Daoy (cell line): ENCODE results near the gene PAK1. TPM values are rescaled to one million over a fixed set of nuclear protein-coding genes. Genes with fewer than 3 reads are reported as not detected.
"Not testable (repeated sequence)": the region's sequence is repeated elsewhere in the genome, so short reads cannot be mapped to it uniquely, and the experiment has no call there.

Source experiments
- DNase-seq: peaks from one replicate; pipeline ENCODE4 v3.0.0-alpha.2; 2015; ENCODE audit warnings: low read depth
- total RNA-seq: library from RNA; depleted of rRNA; stranded (reverse); fragments of >200 nt; shearing (Covaris generic); gene quantifications from 2 replicates; pipeline ENCODE4 v1.2.3, GENCODE V29; 2014

The PAK1 gene
- total RNA-seq, 1 experiment from 2014 or later = 21.9 TPM

DNA sequence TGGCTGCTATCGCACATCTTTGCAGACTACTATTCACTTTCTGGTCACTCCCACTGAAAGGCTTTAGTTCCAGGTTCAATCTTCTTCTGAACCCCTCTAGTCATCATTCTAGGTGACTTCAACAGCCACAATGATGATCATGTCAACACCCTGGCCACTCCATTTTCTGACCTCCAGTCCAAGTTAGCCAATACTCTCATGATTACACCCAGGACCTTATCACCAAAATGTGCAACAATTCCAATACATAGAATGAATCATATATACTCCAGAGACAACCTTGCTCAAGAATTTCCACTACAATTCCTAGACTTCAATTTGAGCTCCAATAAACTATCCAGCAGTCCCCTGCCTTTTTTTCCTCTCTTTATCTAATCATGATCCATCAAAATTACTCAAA lies 70.7 kb downstream of the PAK1 start:
- DNase-seq = no peak

DNA sequence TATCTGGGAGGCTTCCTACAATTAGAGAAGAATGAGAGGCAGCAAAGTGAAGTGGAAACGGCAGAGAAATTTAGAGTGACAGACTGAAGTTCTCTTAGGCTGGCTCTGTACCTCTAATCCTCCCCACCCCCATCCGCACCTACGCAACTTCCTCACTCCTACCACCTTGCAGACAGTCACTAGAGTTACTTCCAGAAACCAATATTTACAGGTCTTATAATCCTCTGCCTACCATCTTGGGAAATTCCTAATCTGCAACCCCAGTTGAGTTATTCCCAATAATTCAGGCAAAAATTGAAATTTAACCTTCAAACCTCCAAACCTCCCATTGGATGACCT lies 71.7 kb downstream of the PAK1 start:
- no peak for DNase-seq

DNA sequence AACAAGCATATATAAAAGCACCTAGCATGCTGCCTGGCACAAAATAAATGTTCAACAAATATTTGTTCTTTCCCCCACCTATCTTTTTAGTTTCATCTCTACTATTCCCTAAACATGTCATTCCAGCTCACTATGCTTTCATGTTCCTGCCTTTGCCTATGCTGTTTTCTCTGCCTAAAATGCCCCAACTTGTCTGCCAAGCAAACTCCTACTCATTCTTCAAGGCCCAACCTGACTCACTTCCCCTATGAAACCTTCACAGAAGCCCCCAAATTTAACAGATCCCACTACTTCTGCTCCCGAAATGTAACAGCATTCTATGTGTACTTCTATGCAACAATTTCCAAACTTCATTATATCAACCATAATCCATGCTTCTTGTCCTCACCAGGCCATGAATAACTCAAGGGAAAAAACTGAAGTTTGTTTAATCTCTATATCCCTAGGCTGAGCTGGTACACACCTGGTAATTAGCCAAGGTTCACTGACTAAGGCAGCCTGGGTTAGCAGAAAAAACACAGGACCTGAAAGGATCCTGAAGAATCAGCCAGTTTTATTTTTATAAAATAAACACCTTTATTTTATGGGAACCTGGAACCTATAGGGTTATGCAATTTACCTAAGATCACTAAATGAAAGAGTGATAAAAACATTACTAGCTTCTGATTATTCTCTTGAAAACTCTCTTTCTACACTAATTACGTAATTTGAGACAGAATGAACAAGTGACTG lies 72.2 kb downstream of the PAK1 start:
- DNase-seq = no peak

DNA sequence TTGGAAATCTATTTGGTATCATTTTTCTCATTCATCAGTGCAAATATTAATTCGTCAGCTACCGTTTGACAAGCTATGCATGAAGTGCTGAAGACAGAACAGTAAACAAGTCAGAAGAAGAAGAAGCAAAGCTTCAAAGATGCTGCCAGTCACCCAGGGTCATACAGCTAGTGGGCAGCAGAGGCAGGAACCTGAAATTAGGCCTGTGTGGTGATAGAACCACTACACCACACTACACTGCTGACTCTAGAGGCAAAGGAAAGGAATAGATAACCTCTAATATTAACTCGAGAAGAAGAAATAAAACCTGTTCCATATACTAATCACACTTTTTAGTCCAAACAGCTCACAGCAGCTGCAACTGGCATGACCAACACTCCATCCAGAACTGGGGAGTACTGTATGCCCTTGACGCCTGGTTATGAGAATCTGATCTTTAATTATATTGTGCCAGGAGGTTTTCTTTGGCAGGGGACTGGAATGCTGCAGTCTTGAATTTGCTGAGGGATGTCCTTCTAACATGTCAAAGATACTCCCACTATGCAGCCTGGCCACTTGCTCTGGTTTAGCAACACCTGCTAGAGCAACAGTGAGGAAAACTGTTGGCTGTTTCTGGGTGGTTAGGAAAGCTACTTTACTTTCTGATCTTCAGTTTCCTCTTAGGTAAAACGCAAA lies 73.0 kb downstream of the PAK1 start:
- no peak for DNase-seq

DNA sequence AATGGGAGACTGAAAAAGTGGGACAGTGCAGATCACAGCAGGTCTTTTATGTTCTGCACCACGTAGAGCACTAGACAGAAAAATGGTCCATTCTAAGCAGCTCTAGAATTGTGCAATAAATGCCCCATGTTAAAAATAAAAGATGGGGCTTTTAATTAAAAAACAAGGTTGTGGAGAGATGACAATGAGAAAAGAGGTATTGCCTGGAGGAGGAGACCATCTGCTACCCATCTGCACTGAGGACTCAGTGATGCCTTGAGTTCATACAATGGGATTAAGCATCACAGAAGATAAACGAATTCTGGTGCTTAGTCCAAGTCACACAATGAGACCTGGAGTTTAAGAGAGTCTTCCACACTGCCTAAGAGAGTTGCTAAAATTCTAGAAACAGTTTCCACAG lies 73.6 kb downstream of the PAK1 start:
- DNase-seq = no peak

DNA sequence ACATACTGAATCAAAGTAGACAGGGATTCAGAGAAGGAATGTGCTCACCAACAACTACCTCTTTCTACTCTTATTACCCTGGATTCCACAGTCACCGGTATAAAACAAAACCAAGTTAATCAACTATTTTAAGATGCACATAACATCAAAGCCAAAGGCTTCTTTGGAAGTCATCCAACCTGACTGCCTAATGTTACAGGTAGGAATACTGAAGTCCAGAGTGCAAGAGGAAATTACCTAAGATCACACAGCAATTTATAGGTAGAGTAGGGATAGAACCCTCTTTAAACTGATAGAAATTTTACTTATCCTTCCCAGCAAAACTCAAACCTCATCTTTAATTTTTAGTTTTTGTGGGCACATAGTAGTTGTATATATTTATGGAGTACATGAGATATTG lies 76.3 kb downstream of the PAK1 start:
- no peak for DNase-seq

DNA sequence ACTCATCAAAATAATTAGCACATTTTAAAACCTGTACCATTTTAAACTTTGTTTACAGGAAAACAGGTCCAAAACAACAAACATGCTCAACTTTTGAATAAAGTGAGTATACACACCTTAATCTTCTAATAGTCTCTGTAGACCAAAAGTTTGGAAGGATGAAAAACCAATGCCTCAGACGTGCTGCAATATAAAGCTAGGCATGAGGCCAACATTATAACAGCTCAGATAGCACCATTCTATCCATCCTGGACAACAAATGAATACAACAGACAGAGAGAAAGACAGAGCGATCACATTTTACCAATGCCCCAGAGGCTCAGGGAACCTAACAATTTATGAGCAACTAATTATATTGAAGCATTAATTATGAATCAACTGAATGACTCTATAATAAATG lies 77.0 kb downstream of the PAK1 start:
- DNase-seq = no peak

DNA sequence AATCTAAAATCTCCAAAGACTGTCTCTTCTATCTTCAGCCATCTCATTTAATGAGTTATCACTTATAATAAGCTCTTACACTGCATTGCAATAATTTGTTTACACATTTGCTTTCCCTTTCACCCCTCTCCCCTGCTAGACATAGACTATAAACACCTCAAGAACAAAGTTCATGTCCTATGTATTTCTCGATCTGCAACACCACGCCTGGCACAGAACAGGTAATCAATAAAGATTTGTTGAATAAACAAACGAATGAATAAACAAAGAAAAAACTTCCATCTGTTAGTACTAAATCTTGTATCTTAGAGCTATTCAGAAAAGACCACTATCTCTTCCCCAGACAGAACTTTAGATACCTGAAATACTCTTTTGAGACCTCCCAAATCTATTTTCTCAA lies 77.6 kb downstream of the PAK1 start:
- DNase-seq = no peak

DNA sequence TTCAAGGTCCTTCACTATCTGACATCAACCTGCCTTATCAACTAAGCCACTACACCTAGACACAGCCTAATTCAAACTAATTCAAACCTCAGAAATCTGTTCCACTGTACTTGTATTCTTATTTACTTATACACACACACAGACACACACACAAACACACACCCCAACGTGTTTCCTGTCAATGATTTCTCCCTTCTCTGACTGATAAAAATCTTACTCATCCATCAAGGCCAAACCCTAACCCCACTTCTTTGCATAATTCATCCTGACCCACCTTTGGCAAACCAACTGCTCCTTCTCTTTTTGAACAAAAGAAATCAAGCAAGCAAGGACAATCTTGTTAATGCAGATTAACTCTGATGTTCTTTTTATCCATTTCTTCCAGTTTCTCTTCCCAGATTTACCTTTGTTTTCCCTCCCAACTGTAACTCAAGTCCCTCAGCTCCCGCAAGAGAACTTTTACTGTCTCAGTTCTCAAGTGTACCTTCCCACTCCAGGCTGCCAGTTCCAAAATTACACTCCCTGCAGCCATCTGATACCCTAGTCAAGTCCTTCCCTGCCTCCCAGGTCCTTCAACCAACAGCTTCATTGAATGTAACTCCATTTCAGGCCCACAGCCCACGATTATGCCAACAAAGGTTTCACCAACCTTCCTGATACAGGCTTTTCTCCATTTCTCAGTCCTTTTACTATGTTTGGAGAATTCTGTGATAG lies 78.3 kb downstream of the PAK1 start:
- DNase-seq = no peak

DNA sequence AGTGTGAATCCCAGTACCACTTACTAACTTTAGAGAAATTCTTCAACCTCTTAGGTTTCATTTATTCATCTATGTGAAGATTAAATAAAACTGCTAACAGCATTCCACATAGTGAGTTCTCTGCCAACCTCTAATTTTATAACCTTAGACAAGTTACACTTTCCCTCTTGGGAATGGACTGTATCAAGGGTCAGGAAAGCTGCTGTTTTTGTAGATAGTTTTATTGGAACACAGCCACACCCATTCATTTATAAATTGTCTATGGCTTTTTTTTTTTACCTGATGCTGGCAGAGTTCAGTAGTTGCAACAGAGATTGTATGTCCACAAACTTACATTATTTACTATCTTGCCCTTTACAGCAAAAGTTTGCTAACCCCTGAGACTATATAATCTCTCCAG lies 81.1 kb downstream of the PAK1 start:
- DNase-seq = no peak

DNA sequence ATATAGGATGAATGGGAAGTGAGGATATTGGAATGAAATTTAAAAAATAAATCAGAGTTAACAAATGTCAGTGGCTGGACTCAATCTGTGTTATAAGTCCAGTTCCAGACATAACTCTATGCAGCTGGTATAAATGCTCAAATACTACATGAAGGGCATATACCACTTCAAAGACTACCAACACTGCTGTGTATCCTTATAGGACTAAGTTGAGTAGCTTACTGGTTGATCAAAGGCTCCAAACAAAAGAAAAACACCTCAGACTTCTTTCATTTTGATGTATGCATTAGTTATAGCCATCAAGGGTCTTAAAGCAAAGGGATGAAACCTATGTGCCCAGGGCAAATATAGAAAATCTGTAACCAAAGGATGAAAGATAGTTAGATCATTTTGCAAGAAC lies 86.2 kb downstream of the PAK1 start:
- no peak for DNase-seq

DNA sequence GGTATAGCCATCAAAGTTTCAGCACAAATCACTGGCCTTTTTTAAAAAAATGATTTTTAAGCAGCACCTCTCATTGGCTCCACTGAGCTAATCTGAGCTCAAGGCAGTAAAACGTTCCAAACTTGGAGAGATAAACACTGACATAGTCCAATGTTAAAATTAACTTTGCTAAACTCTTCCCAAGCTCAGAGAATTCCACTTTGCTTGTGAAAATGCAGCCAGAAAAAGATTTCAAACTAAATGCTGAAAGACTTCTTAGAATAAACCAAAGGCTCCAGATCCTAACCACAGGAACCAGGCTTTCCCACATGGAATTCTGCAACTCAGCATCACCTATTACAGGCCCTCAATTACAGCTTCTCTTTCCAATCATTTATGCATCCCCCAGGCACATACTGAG lies 87.7 kb downstream of the PAK1 start:
- DNase-seq = no peak

DNA sequence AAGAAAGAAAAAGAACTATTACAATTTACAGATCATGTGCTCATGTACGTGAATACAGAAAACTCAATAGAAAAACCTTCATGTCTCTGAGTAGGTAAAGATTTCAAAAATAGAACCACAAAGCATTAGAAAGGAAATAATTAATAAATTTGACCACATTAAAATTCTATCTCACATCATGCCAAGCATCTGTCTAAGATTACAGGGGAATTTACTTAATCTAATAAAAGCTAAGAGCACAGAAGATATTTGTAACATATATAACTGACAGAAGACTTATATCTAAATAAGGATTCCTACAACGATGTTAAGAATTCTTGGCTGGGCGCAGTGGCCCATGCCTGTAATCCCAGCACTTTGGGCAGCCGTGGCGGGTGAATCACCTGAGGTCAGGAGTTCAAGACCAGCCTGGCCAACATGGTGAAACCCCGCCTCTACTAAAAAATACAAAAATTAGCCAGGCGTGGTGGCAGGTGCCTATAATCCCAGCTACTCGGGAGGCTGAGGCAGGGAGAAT lies 88.6 kb downstream of the PAK1 start:
- DNase-seq = not testable (repeated sequence)

DNA sequence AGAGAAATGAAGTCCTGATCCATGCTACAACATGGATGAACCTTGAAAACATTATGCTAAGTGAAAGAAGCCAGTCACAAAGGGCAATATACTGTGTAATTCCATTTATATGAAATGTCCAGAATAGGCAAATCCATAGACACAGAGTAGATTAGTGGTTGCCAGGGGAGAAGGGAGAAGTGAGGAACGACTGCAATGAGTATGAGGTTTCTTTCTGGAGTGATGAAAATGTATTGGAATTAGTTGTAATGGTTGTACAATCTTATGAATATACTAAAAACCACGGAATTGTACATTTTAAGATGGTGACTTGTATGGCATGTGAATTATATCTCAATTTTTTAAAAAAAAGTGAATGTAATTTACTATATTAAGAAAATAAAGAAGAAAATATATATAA lies 89.3 kb downstream of the PAK1 start:
- no peak for DNase-seq

DNA sequence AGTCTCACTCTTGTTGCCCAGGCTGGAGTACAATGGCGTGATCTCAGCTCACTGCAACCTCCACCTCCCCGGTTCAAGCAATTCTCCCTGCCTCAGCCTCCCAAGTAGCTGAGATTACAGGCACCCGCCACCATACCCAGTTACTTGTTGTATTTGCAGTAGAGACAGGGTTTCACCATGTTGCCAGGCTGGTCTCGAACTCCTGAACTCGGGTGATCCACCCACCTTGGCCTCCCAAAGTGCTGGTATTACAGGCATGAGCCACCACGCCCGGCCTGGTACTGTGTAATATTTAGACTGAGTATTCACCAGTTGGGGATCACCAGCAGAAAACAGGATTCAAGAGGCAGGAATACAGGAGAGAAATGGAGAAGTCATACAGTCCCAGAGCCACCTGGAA lies 90.5 kb downstream of the PAK1 start:
- DNase-seq = not testable (repeated sequence)

DNA sequence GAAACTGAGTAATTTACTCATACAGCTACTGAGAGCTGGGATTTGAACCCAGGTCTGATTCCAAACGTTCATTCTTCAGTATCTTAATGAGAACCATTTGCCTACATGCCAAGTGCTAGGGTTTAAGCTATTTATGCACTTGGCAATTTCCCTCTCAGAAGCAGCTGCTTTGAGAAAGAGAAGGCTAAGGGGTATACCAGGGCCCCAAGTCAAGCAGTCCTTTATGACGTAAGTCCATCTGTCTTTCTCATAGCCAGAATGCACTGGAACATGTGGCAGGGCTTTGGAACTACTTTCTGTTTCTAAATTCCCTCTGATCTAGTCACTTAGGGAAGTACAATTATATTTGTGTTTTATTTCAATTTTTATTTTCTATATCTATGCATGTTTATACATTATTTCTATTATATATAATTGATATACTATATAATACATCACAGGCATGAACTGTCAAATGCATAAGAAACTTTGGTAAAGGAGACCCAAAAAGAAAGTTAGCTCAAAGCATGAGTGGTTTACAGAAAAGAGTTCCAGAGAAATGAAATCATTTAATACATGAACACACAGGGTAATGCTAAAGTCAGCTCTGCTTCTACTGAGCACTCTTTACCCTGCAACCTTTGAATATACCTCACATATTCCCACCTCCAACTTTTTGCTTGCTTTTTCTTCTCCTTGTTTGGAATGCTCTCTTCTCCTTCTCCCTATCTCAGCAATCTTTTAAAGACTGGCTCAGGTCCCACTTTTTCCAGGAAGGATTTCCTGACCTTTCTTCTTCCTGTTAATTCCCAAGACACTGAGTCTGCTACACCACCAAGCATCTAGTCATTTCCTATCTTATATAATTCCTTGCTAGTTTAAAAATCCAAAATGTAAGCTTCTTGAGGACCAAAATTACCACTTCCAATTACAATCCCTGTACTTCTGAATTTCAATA lies 91.9 kb downstream of the PAK1 start:
- DNase-seq = no peak

DNA sequence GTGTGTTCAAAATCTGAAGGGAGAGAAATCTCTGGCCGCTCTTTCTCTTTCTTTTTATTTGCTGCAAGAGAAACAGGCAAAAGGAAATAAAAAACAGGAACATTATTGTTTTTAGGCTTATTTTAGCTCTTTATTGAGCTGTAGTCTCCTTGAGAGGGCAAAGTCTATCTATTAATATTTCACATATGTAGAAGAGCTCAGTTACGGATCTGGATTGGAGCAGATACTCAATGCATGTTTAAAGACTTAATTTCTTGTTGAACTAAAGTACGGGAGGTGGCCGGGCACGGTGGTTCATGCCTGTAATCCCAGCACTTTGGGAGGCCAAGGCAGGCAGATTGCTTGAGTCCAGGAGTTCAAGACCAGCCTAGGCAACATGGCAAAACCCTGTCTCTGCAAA lies 94.0 kb downstream of the PAK1 start:
- no peak for DNase-seq

DNA sequence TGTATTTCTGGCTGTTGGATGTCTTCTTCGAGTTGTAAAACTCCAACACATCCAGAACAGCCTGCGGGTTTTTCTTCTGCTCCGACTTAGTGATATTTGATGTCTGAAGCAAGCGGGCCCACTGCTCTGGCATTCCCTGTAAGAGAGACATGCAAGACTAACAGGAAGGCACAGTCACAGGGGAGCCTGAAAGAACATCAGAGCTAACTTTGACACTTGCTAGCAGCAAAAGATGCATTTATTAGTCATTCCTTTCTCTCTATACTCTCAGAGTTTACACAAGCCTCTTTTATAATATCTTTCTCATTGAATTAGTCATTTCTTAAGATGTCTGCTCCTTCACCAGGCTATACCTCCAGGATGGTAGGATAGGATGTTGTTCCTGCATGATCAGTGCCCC lies 94.6 kb downstream of the PAK1 start:
- DNase-seq = no peak

DNA sequence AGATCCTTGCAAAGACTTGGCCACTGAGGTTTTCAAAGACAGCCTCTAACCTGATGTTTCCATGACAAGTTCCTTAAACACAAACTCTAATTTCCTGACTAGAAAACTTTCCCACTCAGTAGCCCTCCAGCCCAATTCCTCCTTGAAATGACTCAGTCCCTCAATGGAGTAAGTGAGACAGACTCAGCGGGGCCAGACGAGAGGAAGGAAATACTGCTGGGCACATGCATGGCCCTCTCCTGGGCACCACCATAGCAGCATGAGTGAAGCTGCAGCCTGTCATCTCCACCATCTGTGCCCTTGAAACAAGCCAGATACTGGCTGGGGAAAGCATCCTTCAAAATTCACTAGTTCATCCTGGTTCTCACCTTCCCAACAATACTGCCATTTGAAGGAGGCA lies 96.2 kb downstream of the PAK1 start:
- peak; percentile 23 for DNase-seq

DNA sequence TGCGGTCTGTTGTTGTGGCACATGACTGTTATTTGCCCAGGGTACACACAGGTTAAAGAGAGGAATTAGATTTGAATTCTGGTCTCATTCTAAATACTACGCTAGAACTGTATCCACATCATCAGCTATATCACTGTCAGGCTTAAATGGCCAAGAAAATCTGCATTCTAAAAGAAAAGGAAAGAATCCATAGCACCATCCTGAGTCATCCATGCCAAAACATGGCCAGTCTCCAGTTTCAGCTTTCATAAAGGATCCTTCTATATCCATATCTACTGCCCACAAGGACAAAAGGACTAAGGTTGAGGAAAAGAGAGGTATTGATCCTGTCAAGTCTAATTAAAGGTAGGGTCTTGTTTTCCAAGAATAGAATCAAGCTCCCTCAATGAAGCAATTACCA lies 98.8 kb downstream of the PAK1 start:
- peak; percentile 9 for DNase-seq

DNA sequence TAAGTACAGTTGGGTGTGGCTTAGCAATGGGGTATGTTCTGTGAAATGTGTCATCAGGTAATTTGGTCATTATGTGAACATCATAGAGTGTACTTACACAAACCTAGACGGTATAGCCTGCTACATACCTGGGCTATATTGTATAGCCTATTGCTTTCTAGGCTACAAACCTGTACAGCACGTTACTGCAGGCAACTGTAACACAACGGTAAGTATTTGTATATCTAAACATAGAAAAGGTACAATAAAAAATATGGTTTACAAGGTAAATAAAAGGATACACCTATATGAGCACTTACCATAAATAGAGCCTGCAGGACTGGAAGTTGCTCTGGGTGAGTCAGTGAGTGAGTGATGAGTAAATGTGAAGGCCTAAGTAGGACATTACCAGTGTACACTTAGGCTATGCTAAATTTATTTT lies 99.3 kb downstream of the PAK1 start:
- no peak for DNase-seq

DNA sequence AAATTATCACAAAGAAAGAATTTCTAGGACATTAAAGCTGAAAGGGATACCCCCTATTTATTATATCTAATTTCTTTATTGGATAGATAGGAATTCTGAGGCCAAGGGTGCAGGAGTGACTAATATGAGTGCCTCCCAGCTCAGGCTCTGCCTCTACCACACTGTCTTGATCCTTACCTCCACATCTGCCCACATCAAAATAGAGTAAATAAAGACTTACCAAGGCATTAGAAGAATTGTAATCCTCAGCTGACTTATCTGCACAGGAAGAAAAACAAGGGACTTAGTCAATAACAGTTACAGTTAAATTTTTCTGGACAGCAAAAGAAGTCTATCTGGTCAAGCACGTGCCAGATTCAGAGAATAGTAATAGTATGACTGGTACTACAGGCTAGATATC lies 99.8 kb downstream of the PAK1 start:
- DNase-seq = no peak
